Measurements from ENCODE around the gene ST6GALNAC5. TPM values are rescaled to one million over a fixed set of nuclear protein-coding genes. Genes with fewer than 3 reads are reported as not detected.

Gene ST6GALNAC5
- total and polyA plus RNA-seq, 7 donors: under 0.01 to 44.7 (median 5.6) TPM; not detected in 1

DNA sequence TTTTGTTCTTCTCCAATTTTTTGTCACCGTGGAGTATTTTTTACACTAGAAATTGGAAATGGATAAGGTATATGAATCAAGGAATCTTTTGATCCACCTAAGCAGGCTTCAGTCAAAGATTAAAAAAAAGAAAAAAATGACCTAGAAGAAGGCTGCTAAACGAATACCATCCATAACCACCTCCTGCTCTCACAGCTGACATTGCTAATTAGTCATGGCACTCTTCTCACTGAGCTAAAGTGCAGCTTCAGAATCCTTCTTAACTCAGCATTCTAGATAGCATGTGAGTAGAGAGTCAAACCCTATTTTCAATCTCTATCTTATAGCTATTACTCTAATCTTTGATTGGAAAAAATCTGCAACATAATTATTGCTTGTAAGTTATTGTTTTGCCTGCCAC, 40.2 kb upstream of the ST6GALNAC5 start:
- intact Hi-C loops (cut with DNase I): no loop called here
- H3K27me3 ChIP-seq: no peaks in the 10 kb centered on the region
- no peaks in the 10 kb centered on the region for H3K36me3 ChIP-seq
- 55 to 74% methylated on average over 2 of the region's 2 CpGs for WGBS, 2 donors
- DNase-seq: no peak
- no peak overlapping the region for H3K27ac ChIP-seq
- no peak for TF ChIP-seq POLR2A (IDR thresholded peaks at IDR 0.05)
- no peak for TF ChIP-seq CTCF (IDR thresholded peaks at IDR 0.05)
- TF ChIP-seq EP300 (IDR thresholded peaks at IDR 0.05): no peak
- no peak for TF ChIP-seq POLR2AphosphoS5 (IDR thresholded peaks at IDR 0.05)
- H3K9me3 ChIP-seq: no peaks in the 10 kb centered on the region
- H3K4me3 ChIP-seq: no peak overlapping the region
- H3K4me1 ChIP-seq: no peaks in the 10 kb centered on the region

DNA sequence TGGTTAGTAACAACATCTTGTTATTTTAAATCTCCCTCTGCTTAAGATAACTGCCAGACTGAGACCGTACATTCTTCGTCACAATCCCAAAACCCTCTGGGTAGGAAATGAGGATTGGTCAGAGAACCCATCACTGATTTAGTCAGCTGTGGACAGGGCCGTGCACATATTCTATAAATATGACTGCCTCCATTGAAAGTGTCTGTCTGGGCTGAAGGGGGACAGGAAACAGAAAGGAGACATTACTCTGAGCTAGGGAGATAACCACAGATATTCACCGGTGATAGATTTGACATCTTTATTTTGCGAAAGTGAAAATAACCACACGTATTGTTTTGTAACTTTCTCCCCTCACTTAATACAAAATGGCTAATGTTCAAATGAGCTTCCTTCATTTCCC, 36.9 kb upstream of the ST6GALNAC5 start:
- no peak overlapping the region for H3K27ac ChIP-seq
- H3K4me3 ChIP-seq: no peak overlapping the region
- intact Hi-C loops (cut with DNase I): no loop called here
- WGBS, 2 donors: 46 to 75% methylated on average over 6 of the region's 6 CpGs
- no peaks in the 10 kb centered on the region for H3K4me1 ChIP-seq
- TF ChIP-seq EP300 (IDR thresholded peaks at IDR 0.05): no peak
- no peak for TF ChIP-seq POLR2A (IDR thresholded peaks at IDR 0.05)
- TF ChIP-seq POLR2AphosphoS5 (IDR thresholded peaks at IDR 0.05): no peak
- no peak for TF ChIP-seq CTCF (IDR thresholded peaks at IDR 0.05)
- no peaks in the 10 kb centered on the region for H3K27me3 ChIP-seq
- H3K9me3 ChIP-seq: no peaks in the 10 kb centered on the region
- no peaks in the 10 kb centered on the region for H3K36me3 ChIP-seq
- no peak for DNase-seq

- DNase-seq: no peak
- no peak overlapping the region for H3K4me3 ChIP-seq
- intact Hi-C loops (cut with DNase I): no loop called here
- H3K27ac ChIP-seq: no peak overlapping the region
- TF ChIP-seq EP300 (IDR thresholded peaks at IDR 0.05): no peak
- TF ChIP-seq POLR2AphosphoS5 (IDR thresholded peaks at IDR 0.05): no peak
- TF ChIP-seq CTCF (IDR thresholded peaks at IDR 0.05): no peak
- no peak for TF ChIP-seq POLR2A (IDR thresholded peaks at IDR 0.05)
- H3K27me3 ChIP-seq: no peaks in the 10 kb centered on the region
- no peaks in the 10 kb centered on the region for H3K4me1 ChIP-seq
- H3K36me3 ChIP-seq: no peaks in the 10 kb centered on the region
- no peaks in the 10 kb centered on the region for H3K9me3 ChIP-seq
Observed at GRCh38 chr1:76832521-76832920, 34.8 kb upstream of the ST6GALNAC5 start.

DNA sequence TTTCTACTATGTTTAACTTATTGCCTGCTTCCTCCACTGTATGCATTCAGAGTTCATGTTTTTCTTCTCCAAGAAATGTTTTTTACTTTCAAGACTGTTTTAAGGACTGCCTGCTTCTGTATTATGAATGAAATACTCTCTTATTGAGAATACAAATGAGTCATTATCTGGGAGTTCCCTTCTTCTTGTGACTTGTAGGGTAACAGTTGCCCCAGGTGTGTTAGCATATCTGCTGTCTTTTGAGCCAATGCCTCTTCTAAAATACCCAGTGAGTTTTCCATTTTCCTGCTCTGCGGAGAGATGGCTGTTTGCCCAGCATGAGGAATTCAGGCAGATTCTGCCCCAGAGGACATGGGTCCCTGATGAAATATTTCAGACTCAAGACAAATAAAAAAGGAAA, 34.1 kb upstream of the ST6GALNAC5 start:
- 92 to 97% methylated on average over 1 of the region's 1 CpG for WGBS, 2 donors
- no peak overlapping the region for H3K4me3 ChIP-seq
- no peak for TF ChIP-seq POLR2AphosphoS5 (IDR thresholded peaks at IDR 0.05)
- no peak for TF ChIP-seq CTCF (IDR thresholded peaks at IDR 0.05)
- TF ChIP-seq POLR2A (IDR thresholded peaks at IDR 0.05): no peak
- no peak for TF ChIP-seq EP300 (IDR thresholded peaks at IDR 0.05)
- no peaks in the 10 kb centered on the region for H3K4me1 ChIP-seq
- H3K36me3 ChIP-seq: no peaks in the 10 kb centered on the region
- no peak for DNase-seq
- H3K27ac ChIP-seq: no peak overlapping the region
- intact Hi-C loops (cut with DNase I): no loop called here
- no peaks in the 10 kb centered on the region for H3K9me3 ChIP-seq
- H3K27me3 ChIP-seq: no peaks in the 10 kb centered on the region

DNA sequence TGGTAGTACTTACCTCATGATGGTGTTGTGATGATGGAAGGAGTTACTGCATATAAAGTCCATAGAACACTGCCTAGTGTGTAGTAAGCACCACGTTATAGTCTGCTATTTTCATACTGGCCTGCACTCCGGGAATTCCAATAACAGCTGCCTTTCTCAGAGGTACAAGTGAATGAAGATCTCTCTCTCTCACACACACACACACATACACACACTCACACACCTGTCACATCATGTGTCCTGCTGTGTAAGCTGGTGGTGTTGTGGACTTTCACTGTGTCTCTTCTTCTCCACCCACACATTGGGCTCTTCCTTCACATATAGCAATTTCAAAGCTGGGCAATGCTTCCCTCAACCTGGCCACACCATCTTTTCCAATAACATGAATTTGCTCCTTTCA, 33.4 kb upstream of the ST6GALNAC5 start:
- H3K36me3 ChIP-seq: no peaks in the 10 kb centered on the region
- H3K9me3 ChIP-seq: no peaks in the 10 kb centered on the region
- DNase-seq: no peak
- intact Hi-C loops (cut with DNase I): no loop called here
- H3K4me3 ChIP-seq: no peak overlapping the region
- WGBS, 2 donors: 75 to 90% methylated on average over 2 of the region's 2 CpGs
- TF ChIP-seq CTCF (IDR thresholded peaks at IDR 0.05): no peak
- no peaks in the 10 kb centered on the region for H3K4me1 ChIP-seq
- no peaks in the 10 kb centered on the region for H3K27me3 ChIP-seq
- H3K27ac ChIP-seq: no peak overlapping the region

All from sigmoid colon (tissue), 7 donors.